ENCODE measurements around the gene CLEC18B. TPM values are rescaled to one million over a fixed set of nuclear protein-coding genes. Genes with fewer than 3 reads are reported as not detected.
"Not testable (repeated sequence)": the region's sequence is repeated elsewhere in the genome, so short reads cannot be mapped to it uniquely, and the experiment has no call there.

CLEC18B gene
- total RNA-seq, 5 donors from 2014 or later (not counting 1 experiment from before 2014, with no cell fraction given), result 0.79 to 6.2 (median 3.4) TPM

GRCh38 chr16:74431516-74431915 lies 10.2 kb upstream of the CLEC18B start:
- Mint-ChIP-seq H3K4me3 (no peak overlapping the region), H3K4me1 (peaks cover 0 to 3% (median 1%) of the 10 kb centered on the region in 3 donors), H3K36me3 (peaks cover 3% of the 10 kb centered on the region), H3K27me3 (no peaks in the 10 kb centered on the region), H3K27ac (no peak overlapping the region), H3K9me3 (peaks cover 4 to 5% (median 5%) of the 10 kb centered on the region in 3 donors)
- ATAC-seq (replicated peaks in 1 of 4) (no peak), DNase-seq (no peak)
- Histone ChIP-seq H3K9me3 (no peaks in the 10 kb centered on the region), H3K27me3 (replicated peaks in 1 of 2; ENCODE audit: control insufficient read depth in 2 of 2, extremely low read depth in 1 of 2, insufficient read depth in 2 of 2, low read length in 1 of 2) (peaks cover 0 to 3% of the 10 kb centered on the region in 2 experiments), H3K36me3 (ENCODE audit: control insufficient read depth in 2 of 2, extremely low read depth in 1 of 2, insufficient read depth in 1 of 2, low read length in 1 of 2) (no peaks in the 10 kb centered on the region), H3K4me1 (ENCODE audit: control insufficient read depth in 1 of 2, extremely low read depth in 1 of 2, insufficient read depth in 2 of 2, low read length in 2 of 2) (no peaks in the 10 kb centered on the region), H3K27ac (ENCODE audit: low read length) (no peak overlapping the region), H3K4me3 (ENCODE audit: control insufficient read depth in 1 of 2, extremely low read depth in 1 of 2, low read length in 1 of 2) (no peak overlapping the region)
- WGBS (ENCODE audit: insufficient coverage), result 71% methylated on average over 4 of the region's 5 CpGs
- POLR2A ChIA-PET, result no interaction called here
- CTCF ChIA-PET, result interaction anchor here in 1 of 2 donors (0.7 kb wide), 1 partner anchor 1929 kb away, joined by 3 read pairs; no protein-coding TSS in a partner anchor

GRCh38 chr16:74430036-74430712 lies 8.9 kb upstream of the CLEC18B start:
- H3K27ac ChIP-seq (ENCODE audit: low read length); H3K9me3 ChIP-seq; H3K4me3 ChIP-seq (ENCODE audit: control insufficient read depth in 1 of 2, extremely low read depth in 1 of 2, low read length in 1 of 2); CTCF ChIA-PET; H3K36me3 Mint-ChIP-seq; H3K27me3 ChIP-seq (replicated peaks in 1 of 2; ENCODE audit: control insufficient read depth in 2 of 2, extremely low read depth in 1 of 2, insufficient read depth in 2 of 2, low read length in 1 of 2); H3K4me1 ChIP-seq (ENCODE audit: control insufficient read depth in 1 of 2, extremely low read depth in 1 of 2, insufficient read depth in 2 of 2, low read length in 2 of 2); H3K27me3 Mint-ChIP-seq; POLR2A ChIA-PET; H3K4me1 Mint-ChIP-seq; H3K36me3 ChIP-seq (ENCODE audit: control insufficient read depth in 2 of 2, extremely low read depth in 1 of 2, insufficient read depth in 1 of 2, low read length in 1 of 2); H3K27ac Mint-ChIP-seq; H3K9me3 Mint-ChIP-seq; H3K4me3 Mint-ChIP-seq: not testable (repeated sequence)
- DNase-seq, result peak in 33 of 35 experiments; percentile 8 to 52 (median 36)
- ATAC-seq (replicated peaks in 1 of 4), result peak in 3 of 4 experiments; percentile 63 to 78 (median 67)
- WGBS (ENCODE audit: insufficient coverage), result 33% methylated on average over 7 of the region's 13 CpGs

GRCh38 chr16:74428493-74428892 lies 7.2 kb upstream of the CLEC18B start:
- H3K4me1 ChIP-seq (ENCODE audit: control insufficient read depth in 1 of 2, extremely low read depth in 1 of 2, insufficient read depth in 2 of 2, low read length in 2 of 2); H3K27me3 ChIP-seq (replicated peaks in 1 of 2; ENCODE audit: control insufficient read depth in 2 of 2, extremely low read depth in 1 of 2, insufficient read depth in 2 of 2, low read length in 1 of 2); H3K4me1 Mint-ChIP-seq; DNase-seq; H3K27ac Mint-ChIP-seq; CTCF ChIA-PET; ATAC-seq (replicated peaks in 1 of 4); H3K4me3 ChIP-seq (ENCODE audit: control insufficient read depth in 1 of 2, extremely low read depth in 1 of 2, low read length in 1 of 2); H3K27ac ChIP-seq (ENCODE audit: low read length); H3K9me3 Mint-ChIP-seq; H3K36me3 Mint-ChIP-seq; H3K27me3 Mint-ChIP-seq; H3K36me3 ChIP-seq (ENCODE audit: control insufficient read depth in 2 of 2, extremely low read depth in 1 of 2, insufficient read depth in 1 of 2, low read length in 1 of 2); H3K9me3 ChIP-seq; H3K4me3 Mint-ChIP-seq; POLR2A ChIA-PET: not testable (repeated sequence)
- WGBS (ENCODE audit: insufficient coverage), result no CpG with 5 or more reads among the region's 8 CpGs

DNA sequence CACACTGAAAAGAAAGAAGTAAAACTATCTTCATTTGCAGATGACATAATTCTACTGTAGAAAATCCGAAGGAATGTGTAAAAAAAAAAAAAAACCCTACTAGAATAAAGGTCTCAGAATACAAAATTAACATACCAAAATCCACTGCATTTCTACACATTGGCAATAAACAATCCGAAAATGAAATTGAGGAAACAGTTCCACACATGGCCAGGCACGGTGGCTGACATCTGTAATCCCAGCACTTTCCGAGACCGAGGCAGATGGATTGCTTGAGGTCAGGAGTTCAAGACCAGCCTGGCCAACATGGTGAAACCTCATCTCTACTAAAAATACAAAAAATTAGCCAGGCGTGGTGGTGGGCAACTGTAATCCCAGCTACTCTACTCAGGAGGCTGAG lies 4.5 kb upstream of the CLEC18B start:
- no CpG with 5 or more reads among the region's 6 CpGs for WGBS (ENCODE audit: insufficient coverage)
- H3K4me3 ChIP-seq (ENCODE audit: control insufficient read depth in 1 of 2, extremely low read depth in 1 of 2, low read length in 1 of 2); H3K27ac Mint-ChIP-seq; ATAC-seq (replicated peaks in 1 of 4); H3K4me1 Mint-ChIP-seq; H3K4me3 Mint-ChIP-seq; H3K9me3 Mint-ChIP-seq; H3K27me3 ChIP-seq (replicated peaks in 1 of 2; ENCODE audit: control insufficient read depth in 2 of 2, extremely low read depth in 1 of 2, insufficient read depth in 2 of 2, low read length in 1 of 2); DNase-seq; POLR2A ChIA-PET; H3K36me3 ChIP-seq (ENCODE audit: control insufficient read depth in 2 of 2, extremely low read depth in 1 of 2, insufficient read depth in 1 of 2, low read length in 1 of 2); H3K36me3 Mint-ChIP-seq; H3K27me3 Mint-ChIP-seq; H3K27ac ChIP-seq (ENCODE audit: low read length); CTCF ChIA-PET; H3K9me3 ChIP-seq; H3K4me1 ChIP-seq (ENCODE audit: control insufficient read depth in 1 of 2, extremely low read depth in 1 of 2, insufficient read depth in 2 of 2, low read length in 2 of 2): not testable (repeated sequence)

- H3K9me3 ChIP-seq; POLR2A ChIA-PET; H3K4me1 ChIP-seq (ENCODE audit: control insufficient read depth in 1 of 2, extremely low read depth in 1 of 2, insufficient read depth in 2 of 2, low read length in 2 of 2); DNase-seq; ATAC-seq (replicated peaks in 1 of 4); H3K4me3 ChIP-seq (ENCODE audit: control insufficient read depth in 1 of 2, extremely low read depth in 1 of 2, low read length in 1 of 2); H3K27ac Mint-ChIP-seq; H3K4me1 Mint-ChIP-seq; H3K27me3 ChIP-seq (replicated peaks in 1 of 2; ENCODE audit: control insufficient read depth in 2 of 2, extremely low read depth in 1 of 2, insufficient read depth in 2 of 2, low read length in 1 of 2); H3K27me3 Mint-ChIP-seq; H3K36me3 ChIP-seq (ENCODE audit: control insufficient read depth in 2 of 2, extremely low read depth in 1 of 2, insufficient read depth in 1 of 2, low read length in 1 of 2); H3K4me3 Mint-ChIP-seq; H3K36me3 Mint-ChIP-seq; H3K27ac ChIP-seq (ENCODE audit: low read length); CTCF ChIA-PET; H3K9me3 Mint-ChIP-seq: not testable (repeated sequence)
- no CpG with 5 or more reads among the region's 4 CpGs for WGBS (ENCODE audit: insufficient coverage)
Observed at GRCh38 chr16:74423721-74424120, 2.4 kb upstream of the CLEC18B start.

DNA sequence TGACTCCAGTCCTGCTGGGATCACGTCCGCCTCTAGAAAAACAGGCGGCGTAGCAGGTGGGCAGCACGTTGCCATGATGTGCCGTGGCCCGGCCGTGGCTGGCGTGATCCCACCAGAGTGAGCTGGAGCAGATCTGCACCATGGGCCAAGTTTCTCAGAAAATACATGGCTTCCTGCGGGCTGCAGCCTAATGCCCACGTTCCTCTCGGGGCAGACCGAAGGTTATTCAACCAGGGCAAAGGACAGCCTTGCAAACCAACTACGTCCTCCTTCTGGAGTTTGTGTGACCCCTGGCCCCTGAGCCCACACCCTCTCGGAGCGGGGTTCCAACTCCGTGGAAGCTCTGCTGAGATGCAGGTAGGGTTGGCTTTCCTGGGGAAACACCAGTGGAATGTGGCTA lies 808 bp upstream of the CLEC18B start:
- H3K36me3 ChIP-seq (ENCODE audit: control insufficient read depth in 2 of 2, extremely low read depth in 1 of 2, insufficient read depth in 1 of 2, low read length in 1 of 2); H3K27ac ChIP-seq (ENCODE audit: low read length); H3K9me3 Mint-ChIP-seq; H3K36me3 Mint-ChIP-seq; H3K27ac Mint-ChIP-seq; DNase-seq; H3K9me3 ChIP-seq; H3K27me3 ChIP-seq (replicated peaks in 1 of 2; ENCODE audit: control insufficient read depth in 2 of 2, extremely low read depth in 1 of 2, insufficient read depth in 2 of 2, low read length in 1 of 2); H3K4me1 ChIP-seq (ENCODE audit: control insufficient read depth in 1 of 2, extremely low read depth in 1 of 2, insufficient read depth in 2 of 2, low read length in 2 of 2); ATAC-seq (replicated peaks in 1 of 4); CTCF ChIA-PET; H3K4me3 ChIP-seq (ENCODE audit: control insufficient read depth in 1 of 2, extremely low read depth in 1 of 2, low read length in 1 of 2); H3K4me3 Mint-ChIP-seq; H3K27me3 Mint-ChIP-seq; H3K4me1 Mint-ChIP-seq; POLR2A ChIA-PET: not testable (repeated sequence)
- no CpG with 5 or more reads among the region's 17 CpGs for WGBS (ENCODE audit: insufficient coverage)

- POLR2A ChIA-PET; H3K4me1 ChIP-seq (ENCODE audit: control insufficient read depth in 1 of 2, extremely low read depth in 1 of 2, insufficient read depth in 2 of 2, low read length in 2 of 2); H3K27ac ChIP-seq (ENCODE audit: low read length); H3K36me3 Mint-ChIP-seq; CTCF ChIA-PET; H3K4me1 Mint-ChIP-seq; H3K9me3 ChIP-seq; H3K27me3 ChIP-seq (replicated peaks in 1 of 2; ENCODE audit: control insufficient read depth in 2 of 2, extremely low read depth in 1 of 2, insufficient read depth in 2 of 2, low read length in 1 of 2); H3K27ac Mint-ChIP-seq; H3K4me3 Mint-ChIP-seq; H3K9me3 Mint-ChIP-seq; ATAC-seq (replicated peaks in 1 of 4); DNase-seq; H3K4me3 ChIP-seq (ENCODE audit: control insufficient read depth in 1 of 2, extremely low read depth in 1 of 2, low read length in 1 of 2); H3K27me3 Mint-ChIP-seq; H3K36me3 ChIP-seq (ENCODE audit: control insufficient read depth in 2 of 2, extremely low read depth in 1 of 2, insufficient read depth in 1 of 2, low read length in 1 of 2): not testable (repeated sequence)
- WGBS (ENCODE audit: insufficient coverage), result no CpG with 5 or more reads among the region's 16 CpGs
Observed at GRCh38 chr16:74421482-74421785, 156 bp upstream of the CLEC18B start.
